B cell (primary cell): ENCODE data around the gene EIF3A. TPM values are rescaled to one million over a fixed set of nuclear protein-coding genes. Genes with fewer than 3 reads are reported as not detected.

ENCODE experiments used
- ATAC-seq: fragments of 200-7000 bp; cut with Tn5 transposase; one replicate; pipeline ENCODE4 v1.10.0; 2021; ENCODE audit warnings: low read depth, mild to moderate bottlenecking, moderate number of reproducible peaks, moderate library complexity
- CTCF ChIA-PET: fragments of 350-600 bp; sonication (Branson Sonifier 250); formaldehyde crosslinking; loops from one replicate; lab custom pipeline; 2021; ENCODE audit warnings: antibody characterized with exemption, inconsistent platforms; lab: Charles Lee
- POLR2A ChIA-PET: fragments of 350-600 bp; sonication (Branson Sonifier 250); formaldehyde crosslinking; loops from one replicate; lab custom pipeline; 2021; ENCODE audit warnings: antibody characterized with exemption; lab: Charles Lee
- DNase-seq: peaks from one replicate; pipeline ENCODE4 v3.0.0; 2013
- H2AFZ ChIP-seq: 2 replicates; pipeline ENCODE4 v1.6.1; 2012; ENCODE audit warnings: mild to moderate bottlenecking, low read depth, low read length; ENCODE audit not compliant: insufficient read depth, poor library complexity, severe bottlenecking
- H3K27ac ChIP-seq, 2 donors: 1 replicate in 1 of 2; 2 replicates in 1 of 2; pipeline ENCODE4 v1.5.1; 2012 to 2013; ENCODE audit warnings: low read length in 2 of 2, mild to moderate bottlenecking in 2 of 2, moderate library complexity in 1 of 2
- H3K27me3 ChIP-seq, 4 experiments: fragments of 200-600 bp in 1 of 4; sonication (generic) in 1 of 4; replicated peaks in 1 of 4; 1 replicate in 2 of 4; 2 replicates in 2 of 4; pipeline versions ENCODE4 v1.6.1 to v1.7.0; 2013 to 2016; ENCODE audit warnings: low read length in 3 of 4, mild to moderate bottlenecking in 2 of 4, mixed read lengths in 1 of 4, moderate library complexity in 1 of 4; ENCODE audit not compliant: insufficient read depth in 4 of 4, control insufficient read depth in 3 of 4; ENCODE audit errors: control extremely low read depth in 1 of 4
- H3K36me3 ChIP-seq, 2 experiments: replicated peaks in 1 of 2; 1 replicate in 1 of 2; 2 replicates in 1 of 2; pipeline versions ENCODE4 v1.6.1 to v1.7.1; 2013; ENCODE audit warnings: low read length in 1 of 2; ENCODE audit not compliant: insufficient read depth in 2 of 2, control insufficient read depth in 1 of 2; ENCODE audit errors: control extremely low read depth in 1 of 2, extremely low read depth in 1 of 2
- H3K4me1 ChIP-seq, 2 donors: fragments of 200-600 bp in 1 of 2; sonication (generic) in 1 of 2; 1 replicate in 1 of 2; 2 replicates in 1 of 2; pipeline versions ENCODE4 v1.5.1 to v1.6.1; 2013 to 2017; ENCODE audit warnings: low read length in 2 of 2; ENCODE audit not compliant: control insufficient read depth in 2 of 2, insufficient read depth in 2 of 2
- H3K4me2 ChIP-seq: replicated peaks from 2 replicates; pipeline ENCODE3; 2012; ENCODE audit warnings: mild to moderate bottlenecking, low read depth, low read length; ENCODE audit not compliant: poor library complexity, severe bottlenecking
- H3K4me3 ChIP-seq, 5 experiments: fragments of 200-600 bp in 1 of 5; sonication (generic) in 1 of 5; 1 replicate in 3 of 5; 2 replicates in 2 of 5; pipeline versions ENCODE4 v1.5.1 to v1.7.0; 2011 to 2016; ENCODE audit warnings: low read length in 4 of 5, mild to moderate bottlenecking in 4 of 5, low read depth in 2 of 5, control low read depth in 1 of 5, moderate library complexity in 1 of 5; ENCODE audit not compliant: insufficient read depth in 1 of 5; ENCODE audit errors: control extremely low read depth in 1 of 5, extremely low read depth in 1 of 5
- H3K79me2 ChIP-seq: fragments of 200-600 bp; sonication (generic); one replicate; pipeline ENCODE4 v1.6.0; 2016; ENCODE audit warnings: low read length; ENCODE audit not compliant: control insufficient read depth, insufficient read depth
- H3K9ac ChIP-seq: fragments of 200-600 bp; sonication (generic); 2 replicates; pipeline ENCODE4 v1.6.1; 2017; ENCODE audit warnings: mild to moderate bottlenecking, low read length, moderate library complexity
- H3K9me3 ChIP-seq, 3 donors: one replicate each; pipeline versions ENCODE4 v1.6.1 to v1.7.1; 2013; ENCODE audit warnings: low read length in 2 of 3; ENCODE audit not compliant: control insufficient read depth in 2 of 3, insufficient read depth in 1 of 3; ENCODE audit errors: control extremely low read depth in 1 of 3
- H4K20me1 ChIP-seq: 2 replicates; pipeline ENCODE4 v1.6.0; 2012; ENCODE audit warnings: mild to moderate bottlenecking, low read length; ENCODE audit not compliant: insufficient read depth, control insufficient read depth, poor library complexity, severe bottlenecking
- H3K27ac Mint-ChIP-seq: one replicate; pipeline ENCODE4 v1.8.0; 2021; ENCODE audit warnings: mixed read lengths
- H3K27me3 Mint-ChIP-seq: one replicate; pipeline ENCODE4 v1.8.0; 2021; ENCODE audit warnings: mixed read lengths
- H3K4me1 Mint-ChIP-seq: one replicate; pipeline ENCODE4 v1.8.0; 2021; ENCODE audit warnings: mixed read lengths
- H3K4me3 Mint-ChIP-seq: one replicate; pipeline ENCODE4 v1.8.0; 2021; ENCODE audit warnings: mixed read lengths
- H3K9me3 Mint-ChIP-seq: one replicate; pipeline ENCODE4 v1.8.0; 2022; ENCODE audit warnings: mixed read lengths; ENCODE audit not compliant: insufficient read depth
- EZH2 ChIP-seq: IDR thresholded peaks from 2 replicates; pipeline ENCODE4 v1.6.1; 2012; ENCODE audit warnings: borderline replicate concordance, low read depth, mild to moderate bottlenecking, moderate library complexity, low read length; ENCODE audit not compliant: insufficient read depth, poor library complexity, severe bottlenecking
- WGBS: methylation state at CpG from one replicate; pipeline ENCODE4 v1.1.5; 2013; ENCODE audit warnings: missing lambda C conversion rate; ENCODE audit not compliant: insufficient coverage; 5-methylcytosine and 5-hydroxymethylcytosine counted together
- intact Hi-C: fragments of 100-400 bp; cut with micrococcal nuclease; formaldehyde crosslinking; loops from one replicate; pipeline ENCODE4 v1.10.0; 2022
- polyA plus RNA-seq: library from polyadenylated mRNA; depleted of rRNA; stranded (reverse); fragments of >200 nt; gene quantifications from 2 replicates; pipeline ENCODE4 v1.2.3, GENCODE V29; 2012
- total RNA-seq, 2 donors: library from RNA; stranded (reverse); fragments of 120-200 nt in 1 of 2; gene quantifications; 1 replicate in 1 of 2; 2 replicates in 1 of 2; pipeline versions ENCODE4 v1.2.3 to v1.2.4, GENCODE V29; 2013 to 2022
- TF ChIP-seq, protein P1 (sequence below): fragments of 200-600 bp; IDR thresholded peaks from one replicate; pipeline ENCODE4 v1.8.0; 2022; ENCODE audit warnings: antibody characterized with exemption, mild to moderate bottlenecking

EIF3A gene
- total and polyA plus RNA-seq, 2 donors (not counting 1 experiment from before 2014, with no cell fraction given): 8.8 to 94.5 TPM

DNA sequence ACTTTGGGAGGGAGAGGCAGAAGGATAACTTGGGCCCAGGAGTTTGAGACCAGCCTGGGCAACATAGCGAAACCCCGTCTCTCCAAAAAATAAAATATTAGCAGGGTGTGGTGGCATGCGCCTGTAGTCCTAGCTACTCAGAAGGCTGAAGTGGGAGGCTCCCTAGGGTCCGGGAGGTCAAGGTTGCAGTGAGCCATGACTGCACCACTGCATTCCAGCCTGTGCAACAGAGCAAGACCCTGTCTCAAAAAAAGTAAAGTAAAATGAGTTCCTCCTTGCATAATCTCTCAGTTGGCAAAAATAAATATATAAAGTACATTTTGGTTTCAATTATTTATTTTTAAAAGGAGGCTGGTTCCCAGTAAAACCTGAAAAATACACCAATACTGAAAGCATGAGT is 39.3 kb downstream of the EIF3A start:
- Histone ChIP-seq H3K4me3 (no peak overlapping the region), H3K27me3 (no peaks in the 10 kb centered on the region), H3K4me2 (no peak overlapping the region), H3K9me3 (no peaks in the 10 kb centered on the region), H3K9ac (no peak overlapping the region), H3K4me1 (no peaks in the 10 kb centered on the region), H3K27ac (no peak overlapping the region), H2AFZ (no peak overlapping the region), H3K36me3 (peaks cover 18 to 89% of the 10 kb centered on the region in 2 experiments), H3K79me2 (peaks cover 9% of the 10 kb centered on the region), H4K20me1 (peaks cover 95% of the 10 kb centered on the region)
- no peaks in the 10 kb centered on the region for H3K4me1 Mint-ChIP-seq
- no peak overlapping the region for H3K4me3 Mint-ChIP-seq
- H3K27me3 Mint-ChIP-seq: no peaks in the 10 kb centered on the region
- H3K27ac Mint-ChIP-seq: no peak overlapping the region
- 72% methylated on average over 4 of the region's 4 CpGs for WGBS
- intact Hi-C loops: no loop called here
- H3K9me3 Mint-ChIP-seq: no peaks in the 10 kb centered on the region
- ATAC-seq (no peak), DNase-seq (no peak)
- TF ChIP-seq EZH2: no peak
- TF ChIP-seq, protein P1, sequence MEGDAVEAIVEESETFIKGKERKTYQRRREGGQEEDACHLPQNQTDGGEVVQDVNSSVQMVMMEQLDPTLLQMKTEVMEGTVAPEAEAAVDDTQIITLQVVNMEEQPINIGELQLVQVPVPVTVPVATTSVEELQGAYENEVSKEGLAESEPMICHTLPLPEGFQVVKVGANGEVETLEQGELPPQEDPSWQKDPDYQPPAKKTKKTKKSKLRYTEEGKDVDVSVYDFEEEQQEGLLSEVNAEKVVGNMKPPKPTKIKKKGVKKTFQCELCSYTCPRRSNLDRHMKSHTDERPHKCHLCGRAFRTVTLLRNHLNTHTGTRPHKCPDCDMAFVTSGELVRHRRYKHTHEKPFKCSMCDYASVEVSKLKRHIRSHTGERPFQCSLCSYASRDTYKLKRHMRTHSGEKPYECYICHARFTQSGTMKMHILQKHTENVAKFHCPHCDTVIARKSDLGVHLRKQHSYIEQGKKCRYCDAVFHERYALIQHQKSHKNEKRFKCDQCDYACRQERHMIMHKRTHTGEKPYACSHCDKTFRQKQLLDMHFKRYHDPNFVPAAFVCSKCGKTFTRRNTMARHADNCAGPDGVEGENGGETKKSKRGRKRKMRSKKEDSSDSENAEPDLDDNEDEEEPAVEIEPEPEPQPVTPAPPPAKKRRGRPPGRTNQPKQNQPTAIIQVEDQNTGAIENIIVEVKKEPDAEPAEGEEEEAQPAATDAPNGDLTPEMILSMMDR: no peak
- ChIA-PET POLR2A (no interaction called here), CTCF (interaction anchor here (0.7 kb wide), 1 partner anchor 467 kb away, joined by 4 read pairs; no protein-coding TSS in a partner anchor)

DNA sequence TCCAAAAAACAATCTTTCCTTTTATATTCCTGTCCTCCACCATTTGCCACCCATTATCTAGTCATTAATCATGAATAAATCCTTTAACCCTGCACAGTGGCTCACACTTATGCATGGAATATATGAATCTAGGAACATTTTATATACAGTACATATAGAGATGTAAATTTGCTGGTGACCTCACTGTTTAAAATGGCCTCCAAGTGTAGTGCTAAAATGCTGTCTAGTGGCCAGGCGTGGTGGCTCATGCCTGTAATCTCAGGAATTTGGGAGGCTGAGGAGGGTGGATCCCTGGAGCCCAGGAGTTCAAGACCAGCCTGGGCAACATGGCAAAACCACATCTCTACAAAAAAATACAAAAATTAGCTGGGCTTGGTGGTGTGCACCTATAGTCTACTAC is 41.5 kb downstream of the EIF3A start:
- TF ChIP-seq EZH2: no peak
- TF ChIP-seq, protein P1: no peak
- Mint-ChIP-seq H3K27ac (no peak overlapping the region), H3K4me1 (no peaks in the 10 kb centered on the region), H3K9me3 (no peaks in the 10 kb centered on the region), H3K4me3 (no peak overlapping the region), H3K27me3 (no peaks in the 10 kb centered on the region)
- Histone ChIP-seq H3K4me2 (no peak overlapping the region), H3K27me3 (no peaks in the 10 kb centered on the region), H3K9ac (no peak overlapping the region), H3K27ac (no peak overlapping the region), H3K4me1 (no peaks in the 10 kb centered on the region), H3K4me3 (no peak overlapping the region), H3K36me3 (peaks cover 14 to 85% of the 10 kb centered on the region in 2 experiments), H2AFZ (no peak overlapping the region), H3K9me3 (no peaks in the 10 kb centered on the region), H4K20me1 (peaks cover 87% of the 10 kb centered on the region), H3K79me2 (no peaks in the 10 kb centered on the region)
- CTCF ChIA-PET: no interaction called here
- POLR2A ChIA-PET: no interaction called here
- intact Hi-C loops: no loop called here
- 100% methylated on average over 1 of the region's 1 CpG for WGBS
- ATAC-seq: no peak
- DNase-seq: no peak
